Activated CD8-positive, alpha-beta memory T cell treated with anti-CD3 and anti-CD28 coated beads, Interleukin-2, amount 50 U/mL, for 1 hour (primary cell): ENCODE data around the gene HES7.

ENCODE experiments used
- DNase-seq: peaks from one replicate; pipeline ENCODE4 v3.0.0-alpha.2; 2020; ENCODE audit errors: extremely low read depth

HES7 gene

GRCh38 chr17:8072729-8073461, 51.0 kb downstream of the HES7 start:
- no peak for DNase-seq

DNA sequence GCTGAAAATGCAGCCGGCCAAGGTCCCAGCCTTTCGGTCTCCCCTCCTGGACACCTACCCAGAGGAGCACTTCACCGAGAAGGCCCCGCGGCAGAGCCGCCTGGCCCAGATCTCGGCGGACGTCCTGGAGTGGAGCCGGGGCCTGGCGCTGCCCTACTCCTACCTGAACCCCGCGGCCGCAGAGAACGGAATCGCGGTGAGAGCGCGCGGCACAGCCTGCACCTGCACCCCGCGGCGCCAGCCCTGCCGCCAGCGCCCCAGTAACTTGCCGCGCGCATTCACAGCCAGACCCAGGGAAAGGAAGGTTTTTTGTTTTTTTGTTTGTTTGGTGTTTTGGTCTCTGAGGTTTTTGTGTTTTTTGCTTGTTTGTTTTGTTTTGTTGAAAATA, 51.6 kb downstream of the HES7 start:
- DNase-seq: no peak

DNA sequence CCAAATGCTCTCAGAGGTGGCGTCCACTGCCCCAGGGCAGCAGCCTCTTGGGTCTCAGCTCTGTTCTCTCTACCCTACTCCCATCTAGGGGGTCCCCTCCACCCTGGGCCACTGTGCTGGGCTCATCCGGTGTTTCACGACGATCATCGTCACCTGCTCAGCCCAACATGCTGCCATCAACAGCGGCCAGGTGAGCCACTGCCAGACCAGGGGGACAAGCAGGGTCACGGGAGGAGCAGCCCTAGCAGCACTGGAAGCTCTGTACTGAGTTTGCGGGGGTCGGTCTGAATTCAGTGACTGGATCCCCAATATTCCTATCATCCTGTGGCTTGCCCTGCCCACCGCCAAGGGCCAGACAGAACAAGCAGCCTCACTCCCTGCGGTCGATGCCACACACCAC, 52.4 kb downstream of the HES7 start:
- no peak for DNase-seq
